H9 (cell line): Measurements from ENCODE around the gene EHF. TPM values are rescaled to one million over a fixed set of nuclear protein-coding genes. Genes with fewer than 3 reads are reported as not detected.
A peak's percentile ranks its signal among the peaks of the same experiment; 100 is the strongest.

Source experiments
- DNase-seq: peaks from one replicate; pipeline ENCODE4 v3.0.0-alpha.2; 2017
- H2AFZ ChIP-seq: one replicate; pipeline ENCODE4 v1.6.1; 2013; ENCODE audit warnings: mild to moderate bottlenecking, low read length, control low read depth, moderate library complexity
- H2AK5ac ChIP-seq: 2 replicates; pipeline ENCODE4 v1.6.1; 2013; ENCODE audit warnings: low read length, control low read depth, mixed read lengths; ENCODE audit not compliant: insufficient read length
- H2BK120ac ChIP-seq: one replicate; pipeline ENCODE4 v1.6.1; 2013; ENCODE audit warnings: low read depth, mild to moderate bottlenecking, low read length, control low read depth, inconsistent platforms; ENCODE audit not compliant: poor library complexity, severe bottlenecking
- H2BK12ac ChIP-seq: 2 replicates; pipeline ENCODE4 v1.6.1; 2013; ENCODE audit warnings: low read length, control low read depth, mixed read lengths, low read depth; ENCODE audit not compliant: insufficient read length
- H2BK15ac ChIP-seq: 2 replicates; pipeline ENCODE4 v1.6.1; 2013; ENCODE audit warnings: low read depth, low read length, control low read depth
- H2BK20ac ChIP-seq: one replicate; pipeline ENCODE4 v1.6.1; 2013; ENCODE audit warnings: low read depth, mild to moderate bottlenecking, low read length, control low read depth, inconsistent platforms; ENCODE audit not compliant: poor library complexity, severe bottlenecking
- H2BK5ac ChIP-seq: 2 replicates; pipeline ENCODE4 v1.6.1; 2013; ENCODE audit warnings: low read length, control low read depth, mixed read lengths; ENCODE audit not compliant: insufficient read length
- H3K14ac ChIP-seq: 2 replicates; pipeline ENCODE4 v1.6.1; 2013; ENCODE audit warnings: low read length, control low read depth; ENCODE audit not compliant: insufficient read depth
- H3K18ac ChIP-seq: 2 replicates; pipeline ENCODE4 v1.6.1; 2013; ENCODE audit warnings: low read depth, mild to moderate bottlenecking, mixed read lengths, low read length, control low read depth; ENCODE audit not compliant: insufficient read length
- H3K23ac ChIP-seq: 2 replicates; pipeline ENCODE4 v1.6.1; 2013; ENCODE audit warnings: low read length, control low read depth, mixed read lengths, low read depth; ENCODE audit not compliant: insufficient read length
- H3K23me2 ChIP-seq: 2 replicates; pipeline ENCODE4 v1.6.1; 2013; ENCODE audit warnings: low read depth, mild to moderate bottlenecking, mixed read lengths, low read length, control low read depth; ENCODE audit not compliant: insufficient read length, poor library complexity, severe bottlenecking
- H3K27ac ChIP-seq: 2 replicates; pipeline ENCODE4 v1.5.1; 2013; ENCODE audit warnings: low read length, control low read depth, mixed read lengths, low read depth; ENCODE audit not compliant: insufficient read length
- H3K27me3 ChIP-seq: 2 replicates; pipeline ENCODE4 v1.6.1; 2013; ENCODE audit warnings: low read length, control low read depth, inconsistent platforms; ENCODE audit not compliant: insufficient read depth
- H3K4ac ChIP-seq: 2 replicates; pipeline ENCODE4 v1.6.1; 2013; ENCODE audit warnings: low read depth, mild to moderate bottlenecking, control low read depth, inconsistent platforms, low read length, moderate library complexity
- H3K4me1 ChIP-seq: 2 replicates; pipeline ENCODE4 v1.6.1; 2013; ENCODE audit warnings: low read length, control low read depth, inconsistent platforms; ENCODE audit not compliant: insufficient read depth
- H3K4me2 ChIP-seq: 2 replicates; pipeline ENCODE4 v1.6.1; 2013; ENCODE audit warnings: low read length, control low read depth, mixed read lengths; ENCODE audit not compliant: insufficient read length, insufficient read depth
- H3K56ac ChIP-seq: 2 replicates; pipeline ENCODE4 v1.6.1; 2013; ENCODE audit warnings: low read depth, mild to moderate bottlenecking, mixed read lengths, low read length, control low read depth; ENCODE audit not compliant: insufficient read length
- H3K79me1 ChIP-seq: 2 replicates; pipeline ENCODE4 v1.6.1; 2013; ENCODE audit warnings: low read depth, mild to moderate bottlenecking, moderate library complexity, low read length, control low read depth, inconsistent platforms; ENCODE audit not compliant: insufficient read depth, poor library complexity, severe bottlenecking
- H3K79me2 ChIP-seq: 2 replicates; pipeline ENCODE4 v1.6.1; 2013; ENCODE audit warnings: low read length, control low read depth, inconsistent platforms; ENCODE audit not compliant: insufficient read depth
- H3K9ac ChIP-seq: 2 replicates; pipeline ENCODE4 v1.6.1; 2013; ENCODE audit warnings: low read length, control low read depth, mixed read lengths; ENCODE audit not compliant: insufficient read length; ENCODE audit errors: extremely low read depth
- H3K9me3 ChIP-seq: one replicate; pipeline ENCODE4 v1.6.1; 2013; ENCODE audit warnings: low read depth, low read length, inconsistent platforms; ENCODE audit not compliant: control insufficient read depth
- H3T11ph ChIP-seq: one replicate; pipeline ENCODE4 v1.6.1; 2013; ENCODE audit warnings: mild to moderate bottlenecking, low read length, control low read depth, inconsistent platforms
- H4K20me1 ChIP-seq: one replicate; pipeline ENCODE4 v1.6.1; 2013; ENCODE audit not compliant: control insufficient read depth, insufficient read length, insufficient read depth
- H4K5ac ChIP-seq: 2 replicates; pipeline ENCODE4 v1.6.1; 2013; ENCODE audit warnings: low read depth, mild to moderate bottlenecking, mixed read lengths, low read length, control low read depth; ENCODE audit not compliant: insufficient read length
- H4K8ac ChIP-seq: replicated peaks from 2 replicates; pipeline ENCODE4 v1.6.1; 2013; ENCODE audit warnings: low read length, control low read depth, mixed read lengths, low read depth; ENCODE audit not compliant: insufficient read length
- H4K91ac ChIP-seq: 2 replicates; pipeline ENCODE4 v1.6.1; 2013; ENCODE audit warnings: low read depth, mild to moderate bottlenecking, moderate library complexity, mixed read lengths, low read length, control low read depth; ENCODE audit not compliant: insufficient read length
- H3K27ac Mint-ChIP-seq, 3 experiments: 2 replicates in 2 of 3; 3 replicates in 1 of 3; pipeline ENCODE4 v1.8.0; 2020 to 2021; ENCODE audit warnings: mixed read lengths in 3 of 3, mild to moderate bottlenecking in 1 of 3, moderate library complexity in 1 of 3
- H3K27me3 Mint-ChIP-seq: 2 replicates; pipeline ENCODE4 v1.8.0; 2021; ENCODE audit warnings: low read depth, mild to moderate bottlenecking, moderate library complexity, mixed read lengths
- H3K36me3 Mint-ChIP-seq, 3 experiments: 2 replicates in 2 of 3; 3 replicates in 1 of 3; pipeline ENCODE4 v1.8.0; 2020 to 2021; ENCODE audit warnings: low read depth in 3 of 3, mixed read lengths in 3 of 3; ENCODE audit not compliant: insufficient read depth in 1 of 3
- H3K4me1 Mint-ChIP-seq, 2 experiments: 2 replicates each; pipeline ENCODE4 v1.8.0; 2020; ENCODE audit warnings: mixed read lengths in 2 of 2
- H3K4me3 Mint-ChIP-seq, 2 experiments: 2 replicates in 1 of 2; 3 replicates in 1 of 2; pipeline ENCODE4 v1.8.0; 2020 to 2021; ENCODE audit warnings: mild to moderate bottlenecking in 2 of 2, mixed read lengths in 2 of 2, moderate library complexity in 1 of 2
- H3K9me3 Mint-ChIP-seq, 2 experiments: 2 replicates in 1 of 2; 3 replicates in 1 of 2; pipeline ENCODE4 v1.8.0; 2020; ENCODE audit warnings: mild to moderate bottlenecking in 2 of 2, mixed read lengths in 2 of 2, moderate library complexity in 1 of 2
- CTCF ChIP-seq: fragments of 200-600 bp; sonication (generic); conservative IDR thresholded peaks from 3 replicates; pipeline ENCODE4 v1.8.0; 2021; ENCODE audit warnings: antibody characterized with exemption, mild to moderate bottlenecking
- WGBS: extraction: QIAGEN DNeasy Blood & Tissue Kit; methylation state at CpG from one replicate; pipeline ENCODE4 v1.1.7; 2013; ENCODE audit warnings: missing lambda C conversion rate, low lambda C conversion rate, mixed read lengths; ENCODE audit not compliant: insufficient read length; ENCODE audit errors: extremely low coverage; 5-methylcytosine and 5-hydroxymethylcytosine counted together
- total RNA-seq: library from RNA; stranded (reverse); gene quantifications from 2 replicates; pipeline ENCODE4 v1.2.1, GENCODE V29; 2021

The EHF gene
- total RNA-seq, 1 experiment from 2014 or later = not detected

GRCh38 chr11:34650528-34650927 lies 29.6 kb downstream of the EHF start:
- Histone ChIP-seq H4K20me1 (no peaks in the 10 kb centered on the region), H3K4ac (no peak overlapping the region), H2BK5ac (no peak overlapping the region), H3K27me3 (no peaks in the 10 kb centered on the region), H4K91ac (no peak overlapping the region), H3K79me2 (no peaks in the 10 kb centered on the region), H3K14ac (no peak overlapping the region), H2BK12ac (no peak overlapping the region), H3K9me3 (no peaks in the 10 kb centered on the region), H4K5ac (no peak overlapping the region), H3K23me2 (no peaks in the 10 kb centered on the region), H3K56ac (no peak overlapping the region), H3K18ac (no peak overlapping the region), H2BK20ac (no peak overlapping the region), H3K23ac (no peak overlapping the region), H3K4me1 (peaks cover 7% of the 10 kb centered on the region), H4K8ac (no peak overlapping the region), H2AK5ac (no peak overlapping the region), H2BK15ac (no peak overlapping the region), H2AFZ (no peak overlapping the region), H3K27ac (no peak overlapping the region), H2BK120ac (no peak overlapping the region), H3T11ph (no peak overlapping the region), H3K79me1 (no peaks in the 10 kb centered on the region), H3K9ac (no peak overlapping the region), H3K4me2 (no peak overlapping the region)
- TF ChIP-seq CTCF = no peak
- Mint-ChIP-seq H3K36me3 (no peaks in the 10 kb centered on the region; a peak in 2 of 7 replicates), H3K4me1 (peaks cover 44 to 45% of the 10 kb centered on the region in 2 experiments), H3K4me3 (no peak overlapping the region), H3K9me3 (no peaks in the 10 kb centered on the region; a peak in 1 of 5 replicates), H3K27ac (0 out of 7 replicates have a peak overlapping the region, but pooled peaks of 1 of the 3 experiments have one; percentile 42), H3K27me3 (peaks cover 1% of the 10 kb centered on the region; the same call in 1 of the 2 replicates)
- WGBS = no CpG with 5 or more reads among the region's 6 CpGs
- no peak for DNase-seq
